AML-193 (cell line): ENCODE results near the gene DENND2A.
"Not testable (repeated sequence)": the region's sequence is repeated elsewhere in the genome, so short reads cannot be mapped to it uniquely, and the experiment has no call there.

Experiments used
- DNase-seq, 2 experiments: peaks; one replicate each; lab custom pipeline; 2025; lab: John Stamatoyannopoulos, UW

DENND2A gene

DNA sequence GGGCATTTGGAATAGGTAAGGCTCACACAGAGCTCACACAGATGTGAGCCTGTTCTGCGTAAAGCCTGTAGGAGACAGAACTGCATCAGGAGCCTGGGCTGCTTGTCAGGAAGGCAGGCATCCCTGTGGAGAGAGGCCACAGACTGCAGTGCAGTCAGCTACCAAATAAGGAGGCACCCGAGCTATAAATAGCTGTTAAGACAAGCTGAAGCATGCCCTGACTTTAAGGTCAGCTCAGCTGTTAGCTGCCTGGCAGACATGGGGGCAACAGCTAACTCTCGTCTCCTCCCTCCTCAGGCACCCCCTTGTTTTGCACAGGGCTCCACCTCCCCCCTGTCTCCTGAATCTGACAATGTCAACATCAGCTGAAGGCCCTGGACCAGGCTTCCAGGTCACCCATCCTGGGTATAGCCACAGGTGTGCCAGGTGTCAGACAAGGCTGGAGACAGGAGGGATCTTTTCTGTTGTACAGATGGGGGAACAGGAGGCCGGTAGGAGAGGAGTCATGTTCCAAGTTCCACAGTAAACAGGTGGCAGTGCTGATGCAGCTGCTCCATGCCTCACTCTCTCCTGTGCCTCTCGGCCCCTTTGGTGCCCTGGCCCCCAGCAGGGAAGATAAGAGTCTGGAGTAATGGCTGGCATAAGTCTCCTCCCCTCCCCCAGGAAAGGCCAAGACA, 133.7 kb downstream of the DENND2A start:
- no peak for DNase-seq

DNA sequence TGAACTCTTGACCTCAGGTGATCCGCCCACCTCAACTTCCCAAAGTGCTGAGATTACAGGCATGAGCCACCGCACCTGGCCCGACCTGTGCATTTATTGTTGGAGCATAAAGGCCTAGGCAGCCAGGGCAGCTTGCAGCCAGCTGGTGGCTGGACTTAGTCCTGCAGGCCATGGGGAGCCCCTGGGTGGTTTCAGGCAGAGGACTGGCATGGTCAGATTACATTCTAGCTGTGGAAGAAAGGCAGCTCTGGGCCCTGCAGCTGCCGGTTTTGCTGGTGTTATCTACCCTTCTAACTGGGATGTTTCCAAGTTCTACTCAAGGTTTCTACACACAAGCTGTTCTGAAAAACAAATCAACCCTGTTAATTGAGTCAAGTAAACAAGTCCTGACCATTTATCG, 138.6 kb downstream of the DENND2A start:
- no peak for DNase-seq

DNA sequence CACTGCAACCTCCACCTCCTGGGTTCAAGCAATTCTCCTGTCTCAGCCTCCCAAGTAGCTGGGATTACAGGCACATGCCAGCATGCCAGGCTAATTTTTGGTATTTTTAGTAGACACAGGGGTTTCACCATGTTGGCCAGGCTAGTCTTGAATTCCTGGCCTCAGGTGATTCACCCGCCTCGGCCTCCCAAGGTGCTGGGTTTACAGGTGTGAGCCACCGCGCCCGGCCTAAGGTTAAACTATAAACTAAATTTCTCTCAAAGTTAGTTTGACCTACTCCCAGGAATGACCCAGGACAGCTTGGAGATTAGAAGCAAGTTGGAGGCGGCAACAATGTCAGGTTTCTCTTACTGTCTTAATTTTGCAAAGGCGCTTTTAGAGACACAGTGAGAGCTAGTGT, 142.8 kb downstream of the DENND2A start:
- not testable (repeated sequence) for DNase-seq

DNA sequence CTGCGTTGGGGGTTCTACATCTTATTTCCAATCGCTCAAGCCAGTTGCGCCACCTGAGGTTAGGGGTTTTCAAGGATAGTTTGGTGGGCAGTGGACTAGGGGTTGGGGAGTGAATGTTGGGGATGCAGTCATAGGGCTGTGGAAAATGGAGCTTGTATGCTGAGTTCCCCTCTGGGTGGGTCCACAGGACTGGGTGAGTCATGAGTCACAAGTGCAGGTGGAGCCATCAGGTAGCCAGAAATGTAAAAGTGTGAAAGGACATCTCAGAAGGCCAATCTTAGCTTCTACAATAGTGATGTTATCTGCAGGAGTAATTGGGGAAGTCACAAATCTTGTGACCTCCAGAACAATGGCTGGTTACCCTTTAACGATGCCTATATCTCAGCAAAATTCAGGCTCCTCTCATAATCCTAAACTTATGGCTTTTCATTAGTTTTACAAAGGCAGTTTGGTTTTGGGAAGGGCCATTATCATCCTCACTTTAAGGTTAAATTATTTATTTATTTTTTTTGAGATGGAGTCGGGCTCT, 143.3 kb downstream of the DENND2A start:
- no peak for DNase-seq

DNA sequence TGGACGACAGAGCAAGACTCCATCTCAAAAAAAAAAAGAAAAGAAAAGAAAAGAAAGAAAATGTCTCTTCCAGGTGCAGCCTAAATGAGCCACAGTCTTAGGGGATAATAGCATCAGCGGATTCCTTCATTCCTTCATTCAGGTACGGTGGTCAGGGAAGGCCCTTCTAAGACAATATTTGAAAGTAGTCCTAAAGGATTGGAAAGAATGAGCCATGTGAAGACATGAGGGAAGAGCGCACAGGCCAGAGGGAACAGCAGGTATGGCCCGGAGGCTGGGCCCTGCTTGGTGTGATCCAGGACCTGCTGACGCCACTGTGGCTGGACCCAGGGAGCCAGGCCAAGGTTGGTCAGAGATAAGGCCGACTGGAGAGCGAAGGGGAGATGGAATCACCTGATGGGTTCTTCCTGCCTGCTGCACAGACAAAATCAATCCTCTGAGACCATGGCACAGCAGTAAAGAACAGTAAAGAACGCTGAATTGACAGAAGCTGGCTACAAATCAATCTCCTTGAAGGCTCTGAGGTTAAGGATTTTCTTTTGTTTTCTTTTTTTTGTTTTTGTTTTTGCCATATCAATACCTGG, 145.0 kb downstream of the DENND2A start:
- no peak for DNase-seq

DNA sequence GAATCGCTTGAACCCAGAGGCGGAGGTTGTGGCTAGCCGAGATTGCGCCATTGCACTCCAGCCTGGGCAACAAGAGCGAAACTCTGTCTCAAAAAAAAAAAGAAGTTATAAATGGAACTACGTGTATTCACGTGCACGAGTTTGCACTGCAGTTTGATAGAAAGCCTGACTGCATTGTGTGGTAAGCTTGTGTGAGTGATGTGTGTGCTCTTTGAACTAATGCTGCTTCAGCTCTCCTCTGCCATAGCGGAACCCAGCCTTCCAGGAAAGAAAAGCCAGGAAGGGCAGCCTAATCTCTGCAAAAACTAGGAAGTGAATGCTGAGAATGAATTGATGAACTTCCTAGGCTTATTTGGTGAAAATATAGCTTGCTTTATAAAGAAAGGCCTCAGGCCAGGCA, 145.7 kb downstream of the DENND2A start:
- no peak for DNase-seq

DNA sequence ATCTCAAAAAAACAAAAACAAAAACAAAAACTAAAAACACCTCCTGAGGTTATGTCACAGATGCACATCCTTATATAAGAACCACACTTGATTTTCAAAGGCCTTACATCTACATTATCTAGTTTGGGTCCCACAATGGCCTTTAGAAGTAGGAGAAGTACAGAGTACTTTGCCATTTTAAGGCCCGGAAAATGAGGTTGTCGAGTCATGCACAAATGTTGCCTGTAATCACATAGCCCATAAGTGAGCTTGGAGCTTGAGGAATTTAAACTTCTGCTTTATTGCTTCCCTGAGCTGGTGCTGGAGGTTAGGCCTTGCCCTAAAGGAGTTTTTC, 151.6 kb downstream of the DENND2A start:
- DNase-seq = no peak

DNA sequence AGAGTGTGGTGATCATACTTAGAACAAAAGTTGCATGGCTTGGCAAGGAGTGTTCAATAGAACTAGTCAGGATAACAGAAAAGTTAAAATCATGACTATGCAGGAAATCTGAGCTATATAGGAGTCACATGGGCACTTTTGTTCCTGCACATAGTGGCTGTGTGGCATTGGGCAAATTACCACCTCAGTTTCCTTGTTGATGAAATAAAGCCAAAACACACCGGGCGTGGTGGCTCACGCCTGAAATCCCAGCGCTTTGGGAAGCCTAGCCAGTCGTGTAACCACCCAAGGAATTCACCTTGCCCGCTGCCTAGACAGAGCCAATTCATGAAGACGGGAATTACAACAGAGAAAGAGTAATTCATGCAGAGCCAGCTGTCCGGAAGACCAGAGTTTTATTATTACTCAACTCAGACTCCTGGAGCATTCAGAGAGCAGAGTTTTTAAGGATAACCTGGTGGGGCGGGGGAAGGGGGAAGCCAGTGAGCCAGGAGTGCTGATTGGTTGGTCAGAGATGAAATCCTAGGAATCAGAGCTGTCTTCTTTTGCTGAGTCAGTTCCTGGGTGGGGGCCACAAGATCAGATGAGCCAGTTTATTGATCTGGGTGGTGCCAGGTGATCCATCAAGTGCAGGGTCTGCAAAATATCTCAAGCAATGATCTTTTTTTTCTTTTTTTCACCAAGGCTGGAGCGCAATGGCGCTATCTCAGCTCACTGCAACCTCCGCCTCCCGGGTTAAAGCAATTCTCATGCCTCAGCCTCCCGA, 154.9 kb downstream of the DENND2A start:
- DNase-seq = no peak

DNA sequence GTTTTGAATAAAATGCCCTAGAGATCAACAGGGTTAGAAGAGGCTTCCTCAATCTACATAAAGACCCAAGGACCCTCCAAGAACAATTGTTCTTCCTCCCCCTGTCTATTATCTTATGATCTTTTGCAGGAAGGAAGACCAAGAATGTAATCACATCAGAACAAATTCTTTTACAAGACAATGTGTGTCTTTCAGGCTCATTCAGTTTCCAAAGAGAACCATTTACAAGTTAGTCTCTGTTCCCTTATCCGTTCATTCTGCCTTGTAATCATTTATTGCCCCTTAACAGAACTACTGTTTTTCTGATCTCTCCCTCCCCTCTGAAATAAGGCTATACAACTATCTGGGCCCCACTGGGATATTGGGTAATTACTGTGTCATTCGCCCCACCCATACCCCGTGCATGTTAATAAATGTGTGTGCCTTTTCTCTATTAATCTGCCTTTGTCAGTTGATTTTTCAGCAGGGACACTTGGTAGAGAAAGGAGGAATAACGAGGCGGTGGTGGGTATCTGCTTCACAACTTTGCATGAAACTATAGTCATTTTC, 155.6 kb downstream of the DENND2A start:
- no peak for DNase-seq

DNA sequence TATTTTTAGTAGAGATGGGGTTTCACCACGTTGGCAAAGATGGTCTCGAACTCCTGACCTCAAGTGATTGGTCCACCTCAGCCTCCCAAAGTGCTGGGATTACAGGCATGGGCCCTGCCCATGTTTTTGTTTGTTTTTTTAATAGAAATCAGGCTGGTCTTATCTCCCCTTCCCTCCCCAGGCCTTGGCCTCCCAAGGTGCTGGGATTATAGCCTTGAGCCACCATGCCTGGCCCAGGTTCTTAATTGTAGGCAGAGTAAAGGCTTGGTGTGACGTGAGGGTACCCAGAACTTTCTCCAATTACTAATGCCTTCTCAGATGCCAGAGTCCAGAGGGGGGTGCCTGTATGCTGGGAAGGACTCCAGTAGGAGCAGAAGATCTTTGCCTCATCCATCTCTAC, 156.1 kb downstream of the DENND2A start:
- DNase-seq = no peak

DNA sequence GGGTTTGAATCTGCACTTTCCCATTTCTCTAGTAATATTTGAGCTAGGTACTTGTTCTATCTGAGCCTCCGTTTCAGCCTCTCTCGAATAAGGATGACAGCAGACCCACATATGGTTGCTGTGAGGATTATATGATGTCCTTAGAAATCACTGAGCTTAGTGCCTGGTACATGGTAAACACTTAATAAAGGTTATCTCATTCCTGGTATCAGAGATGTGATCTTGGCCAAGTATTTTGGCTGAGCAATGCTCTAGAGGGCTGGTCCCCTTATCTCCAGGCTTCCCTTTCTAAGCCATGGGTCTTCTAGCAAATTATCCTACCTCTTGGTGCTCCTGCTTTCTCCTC, 160.9 kb downstream of the DENND2A start:
- no peak for DNase-seq

DNA sequence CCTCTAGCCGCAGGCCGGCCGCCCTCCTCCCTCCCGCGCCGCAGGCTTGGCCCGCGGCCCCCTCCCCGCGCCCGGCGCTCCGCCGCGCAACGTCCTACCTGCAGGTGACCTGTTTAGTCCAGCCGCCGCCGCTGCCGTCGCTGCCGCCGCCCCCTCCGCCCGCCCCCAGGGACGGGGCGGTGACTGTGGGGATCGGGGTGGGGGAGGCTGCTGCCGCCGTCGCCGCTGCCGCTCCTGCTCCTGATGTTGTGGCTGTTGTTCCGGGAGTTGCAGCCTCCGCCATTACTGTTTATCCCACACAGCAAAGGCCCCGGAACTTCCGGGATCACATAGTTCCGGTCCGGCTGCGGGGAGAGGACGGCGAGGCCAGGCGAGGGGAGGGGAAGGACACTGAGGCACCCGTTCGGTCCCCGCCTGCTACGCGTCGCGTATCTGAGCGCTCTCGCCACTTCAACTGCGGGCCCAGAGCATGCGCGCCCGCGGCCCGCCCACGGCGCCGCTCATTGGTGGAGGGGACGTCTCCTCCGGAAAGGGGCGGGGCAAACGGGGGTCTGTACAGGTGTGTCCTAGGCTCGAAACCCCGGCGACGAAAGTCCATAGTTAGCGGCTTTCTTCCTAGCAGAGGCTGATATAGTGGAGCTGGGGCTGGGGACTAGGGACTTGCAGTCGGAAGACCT, 161.4 kb downstream of the DENND2A start, which contains the start of gene MKRN1:
Gene MKRN1, minus strand, starts transcription at position 444 of the 677 bp plus-strand sequence. Its CDS starts 161 bp downstream, at position 283.
- DNase-seq = peak; percentile 71 to 77

DNA sequence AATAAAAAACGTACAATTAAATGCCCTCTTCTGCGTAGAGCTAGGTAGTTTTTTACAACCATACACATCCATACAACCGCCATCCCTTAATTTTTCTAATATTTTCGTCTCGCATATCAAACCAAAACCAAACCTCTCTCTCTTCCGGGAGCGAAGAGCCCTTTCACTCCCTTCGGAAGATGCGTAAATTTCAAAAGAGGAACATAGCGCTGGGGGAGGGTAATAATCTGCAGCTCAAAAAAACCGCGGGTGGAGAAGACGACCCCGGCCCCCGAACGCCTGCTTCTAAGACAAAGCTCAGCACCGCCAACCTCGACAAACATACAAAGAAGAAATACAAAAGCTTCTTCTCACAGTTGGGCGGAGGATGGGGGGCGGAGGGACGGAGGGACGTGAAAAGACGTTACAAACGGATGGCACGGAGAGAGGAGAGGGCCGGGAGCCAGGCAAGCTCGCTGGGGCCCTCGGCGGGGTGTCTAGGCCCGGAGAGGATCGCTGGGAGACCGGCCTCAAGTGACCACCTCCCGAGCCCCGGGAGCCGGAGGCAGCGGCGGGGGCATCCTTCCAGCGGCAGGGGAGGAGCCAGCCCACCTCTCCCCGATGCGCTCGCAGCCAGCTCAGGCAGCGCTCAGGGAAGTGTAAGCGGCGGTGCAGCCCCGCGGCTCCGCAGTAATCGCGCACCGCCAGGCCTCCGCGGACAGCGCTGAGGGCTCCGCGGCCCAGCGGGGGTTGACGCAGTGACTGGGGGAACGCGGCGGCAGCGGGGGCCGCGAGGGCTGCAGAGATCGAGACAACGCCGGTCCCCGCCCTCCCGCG, 162.2 kb downstream of the DENND2A start:
- peak; percentile 48 to 58 for DNase-seq

DNA sequence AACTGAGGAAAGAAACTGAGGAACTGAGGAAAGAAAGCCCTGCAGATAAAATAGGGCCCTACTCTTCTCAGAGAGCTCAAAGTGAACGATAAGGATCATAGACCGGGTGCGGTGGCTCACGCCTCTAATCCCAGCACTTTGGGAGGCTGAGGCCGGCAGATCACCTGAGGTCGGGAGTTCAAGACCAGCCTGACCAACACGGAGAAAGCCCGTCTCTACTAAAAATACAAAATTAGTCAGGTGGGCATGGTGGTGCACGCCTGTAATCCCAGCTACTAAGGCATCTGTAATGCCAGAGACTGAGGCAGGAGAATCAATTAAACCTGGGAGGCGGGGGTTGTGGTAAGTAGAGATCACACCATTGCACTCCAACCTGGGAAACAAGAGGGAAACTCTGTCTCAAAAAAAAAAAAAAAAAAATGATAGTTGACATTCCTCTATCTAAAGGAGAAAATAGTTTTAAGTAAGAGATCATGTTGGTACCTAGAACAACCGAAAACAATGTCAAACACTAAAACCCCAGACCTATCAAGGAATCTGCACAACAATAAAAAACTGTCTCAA, 163.8 kb downstream of the DENND2A start:
- no peak for DNase-seq

DNA sequence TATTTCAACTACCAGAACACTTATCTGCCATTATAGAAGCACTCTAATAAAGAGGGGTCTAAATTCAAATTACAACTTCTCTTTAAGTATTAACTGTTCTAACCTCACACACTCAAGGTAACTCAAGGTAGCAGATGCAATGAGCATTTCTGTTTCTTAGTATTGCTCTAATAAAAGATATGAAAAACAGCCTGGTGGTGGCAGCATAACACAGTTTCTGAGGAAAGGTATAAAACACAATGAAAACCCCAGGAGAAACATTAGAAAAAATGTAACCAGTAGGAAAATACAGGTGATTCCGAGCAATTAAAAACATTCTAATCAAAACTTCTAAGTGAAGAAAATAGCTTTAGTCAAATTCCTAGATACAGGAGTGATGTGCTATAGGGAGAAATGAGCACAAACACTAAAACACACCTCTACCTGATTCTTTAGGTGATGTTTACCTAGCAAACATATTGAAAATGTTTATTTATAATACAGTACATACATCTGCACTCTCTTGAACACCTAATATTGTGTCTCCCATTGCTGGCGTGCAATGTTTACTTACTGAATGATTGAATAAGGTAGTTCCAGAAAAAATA, 164.8 kb downstream of the DENND2A start:
- DNase-seq = peak; percentile 53 to 59
